CD4-positive, alpha-beta T cell treated with Interleukin-6 for 4 hours (primary cell): ENCODE measurements around the gene SPRR1B.
"Not testable (repeated sequence)": the region's sequence is repeated elsewhere in the genome, so short reads cannot be mapped to it uniquely, and the experiment has no call there.

Source experiments
- DNase-seq: peaks from one replicate; pipeline ENCODE4 v3.0.0-alpha.2; 2020; ENCODE audit warnings: mixed read lengths

The SPRR1B gene

GRCh38 chr1:153040950-153041631 lies 10.1 kb downstream of the SPRR1B start, which contains the start of gene SPRR2D:
Gene SPRR2D, minus strand, starts transcription at chr1:153041120. Its CDS starts 774 bp downstream, at chr1:153040346.
- DNase-seq: no peak

- DNase-seq: no peak
These were observed 18.2 kb downstream of the SPRR1B start for GRCh38 chr1:153049211-153049610.

- not testable (repeated sequence) for DNase-seq
These were observed 25.1 kb downstream of the SPRR1B start for GRCh38 chr1:153056111-153056510.

GRCh38 chr1:153057375-153057774 lies 26.4 kb downstream of the SPRR1B start, which contains the start of gene SPRR2A:
Gene SPRR2A, minus strand, starts transcription at chr1:153057512. Its CDS starts 777 bp downstream, at chr1:153056735.
- no peak for DNase-seq

- no peak for DNase-seq
These were observed 27.2 kb downstream of the SPRR1B start for GRCh38 chr1:153058154-153058553.

GRCh38 chr1:153058826-153059784 lies 28.1 kb downstream of the SPRR1B start:
- DNase-seq: no peak

GRCh38 chr1:153070243-153070642 lies 39.2 kb downstream of the SPRR1B start:
- no peak for DNase-seq

- DNase-seq: no peak
These were observed 40.5 kb downstream of the SPRR1B start, which contains the start of gene SPRR2B for GRCh38 chr1:153071511-153071910. Gene SPRR2B, minus strand, starts transcription at chr1:153071611. Its CDS starts 772 bp downstream, at chr1:153070839.

- no peak for DNase-seq
These were observed 42.1 kb downstream of the SPRR1B start for GRCh38 chr1:153072806-153073726.

- DNase-seq: no peak
These were observed 50.7 kb downstream of the SPRR1B start for GRCh38 chr1:153081736-153082135.
